Naive B cell (primary cell): ENCODE measurements around the gene KCNG2. TPM values are rescaled to one million over a fixed set of nuclear protein-coding genes. Genes with fewer than 3 reads are reported as not detected.

Source experiments
- ATAC-seq, 2 donors: fragments of 150-1000 bp; cut with Tn5 transposase; 2 replicates each; pipeline ENCODE4 v1.10.0; 2021; ENCODE audit warnings: low read depth in 2 of 2, mild to moderate bottlenecking in 2 of 2, moderate library complexity in 2 of 2
- DNase-seq: peaks from one replicate; pipeline ENCODE4 v3.0.0; 2022
- H3K27ac Mint-ChIP-seq, 6 donors: one replicate each; pipeline ENCODE4 v1.8.0; 2020 to 2022; ENCODE audit warnings: mild to moderate bottlenecking in 6 of 6, mixed read lengths in 6 of 6, moderate library complexity in 5 of 6, inconsistent platforms in 2 of 6
- H3K27me3 Mint-ChIP-seq, 3 donors: one replicate each; pipeline ENCODE4 v1.8.0; 2021 to 2022; ENCODE audit warnings: mixed read lengths in 3 of 3, mild to moderate bottlenecking in 1 of 3
- H3K36me3 Mint-ChIP-seq, 2 donors: one replicate each; pipeline ENCODE4 v1.8.0; 2020 to 2022; ENCODE audit warnings: mixed read lengths in 2 of 2, inconsistent platforms in 1 of 2, mild to moderate bottlenecking in 1 of 2
- H3K4me1 Mint-ChIP-seq, 3 donors: one replicate each; pipeline ENCODE4 v1.8.0; 2020 to 2022; ENCODE audit warnings: mixed read lengths in 3 of 3, inconsistent platforms in 1 of 3, mild to moderate bottlenecking in 1 of 3, moderate library complexity in 1 of 3
- H3K4me3 Mint-ChIP-seq, 8 donors: one replicate each; pipeline ENCODE4 v1.8.0; 2020 to 2022; ENCODE audit warnings: mild to moderate bottlenecking in 8 of 8, mixed read lengths in 8 of 8, moderate library complexity in 8 of 8, inconsistent platforms in 2 of 8
- H3K9me3 Mint-ChIP-seq, 7 donors: one replicate each; pipeline ENCODE4 v1.8.0; 2020 to 2022; ENCODE audit warnings: mixed read lengths in 7 of 7, mild to moderate bottlenecking in 5 of 7, inconsistent platforms in 2 of 7, moderate library complexity in 1 of 7
- polyA plus RNA-seq, 6 donors: library from polyadenylated mRNA; unstranded; fragments of 300-500 nt; fragmentation: Illumina TruSeq; gene quantifications; one replicate each; pipeline ENCODE4 v1.2.3, GENCODE V29; 2021; ENCODE audit warnings: low read depth in 6 of 6

Gene KCNG2
- polyA plus RNA-seq, 6 donors from 2014 or later = not detected

DNA sequence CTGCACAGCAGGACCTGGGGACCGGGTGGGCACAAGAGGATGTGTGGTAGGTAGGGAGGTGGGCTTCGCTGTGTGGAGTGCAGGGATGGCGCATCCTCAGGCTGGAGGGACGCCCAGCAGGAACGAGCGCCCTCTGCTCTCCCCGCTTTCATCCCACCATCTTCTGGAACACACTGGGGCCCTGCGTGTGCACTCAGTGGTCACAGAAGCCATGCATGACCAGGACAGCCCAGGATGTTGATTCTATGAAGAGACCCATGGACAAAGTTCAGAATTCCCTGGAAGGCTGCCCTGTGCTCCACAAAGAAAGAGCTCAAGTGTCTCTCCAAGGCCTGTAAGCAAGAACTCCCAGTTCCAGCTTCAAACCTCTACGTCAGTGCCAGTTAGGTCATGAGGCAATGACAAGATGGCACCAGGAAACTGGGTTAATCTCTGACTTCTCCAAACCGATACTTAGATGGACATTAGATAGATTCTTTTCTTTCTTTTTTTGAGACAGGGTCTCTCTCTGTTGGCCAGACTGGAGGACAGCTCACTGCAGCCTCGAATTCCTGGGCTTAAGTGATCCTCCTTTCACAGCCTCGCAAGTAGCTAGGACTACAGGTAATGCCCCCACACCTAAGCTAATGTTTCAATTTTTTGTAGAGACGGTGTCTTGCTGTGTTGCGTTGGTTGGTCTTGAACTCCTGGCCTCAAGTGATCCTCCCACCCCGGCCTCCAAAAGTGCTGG is 150.3 kb downstream of the KCNG2 start:
- ATAC-seq (no peak), DNase-seq (no peak)
- Mint-ChIP-seq H3K4me1 (peaks cover 36 to 62% (median 54%) of the 10 kb centered on the region in 3 donors), H3K9me3 (no peaks in the 10 kb centered on the region), H3K36me3 (no peaks in the 10 kb centered on the region), H3K27me3 (no peaks in the 10 kb centered on the region), H3K4me3 (peak overlapping the region in 2 of 8 donors; percentile 44 to 95), H3K27ac (peak overlapping the region in 2 of 6 donors; percentile 53 to 94)

DNA sequence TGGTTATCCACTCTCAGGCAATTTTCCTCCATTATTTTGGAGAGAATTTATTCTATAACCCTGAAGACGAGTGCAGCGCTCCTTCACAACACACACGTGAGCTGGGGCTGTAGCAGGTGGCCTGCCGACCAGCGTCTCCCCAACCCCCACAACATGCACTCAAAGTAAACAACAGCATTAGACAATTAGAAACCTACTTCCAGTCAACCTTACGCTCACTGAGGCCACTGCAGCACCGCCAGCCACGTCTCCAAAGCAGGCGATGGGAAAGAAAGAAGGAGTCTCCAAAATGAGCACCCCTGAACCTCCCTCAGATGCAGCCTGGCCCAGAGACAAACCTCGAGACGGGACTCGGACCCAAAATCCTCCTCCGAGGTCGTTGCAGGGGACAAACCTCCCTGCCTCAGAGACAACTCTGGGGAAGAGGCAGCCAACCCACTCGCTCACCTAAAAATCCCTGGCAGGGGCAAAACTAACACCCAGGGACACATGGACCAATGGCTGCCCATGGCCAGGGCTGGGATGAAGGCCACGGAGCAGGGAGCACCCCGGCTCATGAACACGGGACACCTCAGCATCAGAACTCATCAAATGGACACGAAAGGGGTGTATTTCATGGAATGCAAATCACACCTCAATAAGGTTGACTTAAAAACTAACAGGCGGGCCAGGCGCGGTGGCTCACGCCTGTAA is 151.1 kb downstream of the KCNG2 start:
- H3K9me3 Mint-ChIP-seq = no peaks in the 10 kb centered on the region
- H3K36me3 Mint-ChIP-seq = no peaks in the 10 kb centered on the region
- peaks cover 36 to 62% (median 54%) of the 10 kb centered on the region in 3 donors for H3K4me1 Mint-ChIP-seq
- H3K27ac Mint-ChIP-seq = peak overlapping the region; percentile 26 to 97 (median 64)
- ATAC-seq (no peak), DNase-seq (no peak)
- no peaks in the 10 kb centered on the region for H3K27me3 Mint-ChIP-seq
- peak overlapping the region; percentile 52 to 98 (median 92) for H3K4me3 Mint-ChIP-seq

Other genes starting within 250 kb of the KCNG2 start
- 10 to 100 TPM in 2 of 6 donors, 1 to 10 TPM in 4; 2.9 to 15.6 (median 9.0) TPM for gene CTDP1, start 118.1 kb upstream of the KCNG2 start, polyA plus RNA-seq
- 10 to 100 TPM; 26.3 to 40.9 (median 34.5) TPM for gene SLC66A2, start 153.7 kb downstream of the KCNG2 start, polyA plus RNA-seq
- gene HSBP1L1, start 166.7 kb downstream of the KCNG2 start, polyA plus RNA-seq = 10 to 100 TPM in 1 of 6 donors, 1 to 10 TPM in 5; 1.8 to 10.5 (median 4.5) TPM
- gene TXNL4A, start 190.6 kb downstream of the KCNG2 start, polyA plus RNA-seq = 100 to 1,000 TPM; 192 to 253 (median 220) TPM
- 10 to 100 TPM in 5 of 6 donors, 1 to 10 TPM in 1; 6.5 to 18.4 (median 17.1) TPM for gene RBFA, start 236.5 kb downstream of the KCNG2 start, polyA plus RNA-seq